GM18517 (cell line): ENCODE measurements around the gene TMEM214.
A peak's percentile ranks its signal among the peaks of the same experiment; 100 is the strongest.

ENCODE experiments used
- ATAC-seq: cut with Tn5 transposase; IDR thresholded peaks from one replicate; pipeline ENCODE4 v1.9.1; 2021; ENCODE audit warnings: mild to moderate bottlenecking, moderate library complexity; ENCODE audit not compliant: unreplicated experiment

TMEM214 gene

DNA sequence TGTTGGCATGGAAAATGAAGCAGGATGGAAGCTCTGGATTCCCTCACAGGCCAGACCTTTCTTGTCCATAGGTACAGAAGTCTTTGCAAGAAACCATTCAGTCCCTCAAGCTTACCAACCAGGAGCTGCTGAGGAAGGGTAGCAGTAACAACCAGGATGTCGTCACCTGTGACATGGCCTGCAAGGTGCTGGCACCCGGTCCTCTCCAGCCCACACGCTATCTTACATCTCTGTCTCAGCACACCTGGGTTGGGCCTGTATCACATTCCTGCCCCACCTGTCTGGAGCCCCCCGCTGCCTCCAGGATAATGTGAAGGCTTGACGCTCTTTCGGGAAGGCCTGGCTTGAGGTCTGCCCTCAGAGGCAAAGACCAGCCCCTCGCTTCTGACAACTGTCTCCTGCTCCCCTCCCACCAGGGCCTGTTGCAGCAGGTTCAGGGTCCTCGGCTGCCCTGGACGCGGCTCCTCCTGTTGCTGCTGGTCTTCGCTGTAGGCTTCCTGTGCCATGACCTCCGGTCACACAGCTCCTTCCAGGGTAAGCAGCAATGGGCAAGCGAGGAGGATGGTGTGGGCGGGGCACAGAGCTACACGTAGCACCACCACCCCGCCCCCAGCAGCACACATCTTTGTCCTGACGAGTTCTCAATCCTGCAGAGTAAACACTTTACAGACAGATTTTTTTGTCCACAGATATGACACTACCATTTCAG, 6.0 kb downstream of the TMEM214 start:
- no peak for ATAC-seq

DNA sequence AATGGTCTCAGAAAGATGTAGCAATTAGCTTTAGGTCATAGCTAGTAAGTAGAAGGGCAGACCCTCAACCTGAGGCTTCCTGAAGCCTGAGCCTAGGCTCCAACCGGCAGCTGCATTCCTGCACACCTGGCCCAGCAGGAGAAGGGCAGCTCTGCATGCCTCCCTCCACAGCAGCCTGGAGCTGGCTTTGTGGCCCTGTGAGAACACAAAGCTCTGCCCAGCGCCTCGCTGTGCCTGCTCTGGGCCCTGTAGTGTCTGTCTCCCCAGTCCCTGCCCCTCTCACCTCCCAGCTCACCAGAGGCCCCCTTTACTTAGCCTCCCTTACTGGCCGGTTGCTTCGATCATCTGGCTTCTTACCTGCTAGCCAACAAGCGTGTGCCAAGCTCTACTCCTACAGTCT, 6.7 kb downstream of the TMEM214 start:
- no peak for ATAC-seq

DNA sequence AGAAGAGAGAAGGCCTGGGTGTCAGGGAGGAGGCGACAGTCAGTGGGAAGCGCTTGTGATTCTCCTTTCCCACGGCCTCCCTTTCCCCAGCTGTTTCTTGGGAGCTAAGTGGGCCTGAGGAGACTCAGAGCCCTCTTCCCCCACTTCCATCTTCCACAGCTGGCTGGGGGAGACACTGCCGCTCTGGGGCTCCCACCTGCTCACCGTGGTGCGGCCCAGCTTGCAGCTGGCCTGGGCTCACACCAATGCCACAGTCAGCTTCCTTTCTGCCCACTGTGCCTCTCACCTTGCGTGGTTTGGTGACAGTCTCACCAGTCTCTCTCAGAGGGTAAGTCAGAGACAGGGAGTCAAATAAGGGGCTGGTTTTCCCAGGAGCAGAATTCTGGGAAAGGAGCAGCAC, 7.1 kb downstream of the TMEM214 start:
- no peak for ATAC-seq

DNA sequence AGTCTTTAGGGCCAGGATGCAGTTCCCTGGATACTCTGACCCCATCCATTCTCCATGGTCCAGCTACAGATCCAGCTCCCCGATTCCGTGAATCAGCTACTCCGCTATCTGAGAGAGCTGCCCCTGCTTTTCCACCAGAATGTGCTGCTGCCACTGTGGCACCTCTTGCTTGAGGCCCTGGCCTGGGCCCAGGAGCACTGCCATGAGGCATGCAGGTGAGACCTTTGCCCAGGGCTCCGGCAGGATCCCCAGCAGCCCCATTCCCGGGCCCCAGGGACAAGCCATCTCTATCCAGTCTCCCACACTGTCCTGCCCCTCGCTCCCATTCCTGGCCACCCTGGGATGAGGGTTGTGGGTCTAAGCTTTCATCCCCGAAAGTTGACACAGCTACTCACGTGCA, 7.5 kb downstream of the TMEM214 start:
- ATAC-seq, result no peak

DNA sequence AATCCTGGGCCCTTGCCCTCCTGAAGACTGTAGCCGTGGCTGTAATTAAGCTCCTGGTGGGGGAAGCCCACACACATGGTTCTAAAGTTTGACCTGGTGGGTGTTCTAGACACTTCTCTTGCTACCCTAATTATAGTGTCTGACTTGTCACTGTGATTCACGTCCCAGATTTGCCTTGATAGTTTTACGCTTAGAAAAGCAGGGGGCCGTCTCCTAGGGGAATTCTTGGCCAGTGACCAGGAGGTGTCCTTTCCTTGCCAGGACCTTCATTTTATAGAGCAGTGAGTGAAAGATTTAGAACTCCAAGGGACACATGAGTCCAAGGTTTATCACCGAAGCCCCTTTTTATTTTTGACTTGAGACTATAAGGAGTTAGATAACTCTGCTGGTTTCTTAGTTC, 9.0 kb downstream of the TMEM214 start:
- no peak for ATAC-seq

DNA sequence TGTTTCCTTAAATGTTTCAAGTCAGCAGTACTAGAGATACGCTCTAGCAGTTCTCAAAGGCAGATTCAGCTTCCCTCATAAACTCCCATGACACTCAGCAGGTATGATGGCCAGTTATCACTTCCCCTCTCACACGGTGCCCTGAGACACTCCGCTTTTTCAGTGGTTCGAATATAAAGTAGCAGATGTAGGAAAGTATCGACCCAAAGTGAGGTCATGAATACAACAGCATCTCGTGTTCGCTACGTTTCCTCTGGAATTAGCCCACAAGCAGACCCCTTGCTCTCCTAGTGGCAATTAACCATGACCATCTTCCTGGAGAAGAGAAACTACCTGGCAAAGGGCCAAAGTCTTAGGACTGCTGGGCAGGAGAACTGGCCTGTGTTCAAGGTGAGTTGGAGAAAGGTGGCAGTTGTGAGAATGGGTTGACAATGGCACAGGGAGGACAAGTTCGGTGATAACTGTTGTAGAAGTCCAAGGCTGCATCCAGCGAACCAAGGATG, 9.4 kb downstream of the TMEM214 start:
- ATAC-seq, result no peak

DNA sequence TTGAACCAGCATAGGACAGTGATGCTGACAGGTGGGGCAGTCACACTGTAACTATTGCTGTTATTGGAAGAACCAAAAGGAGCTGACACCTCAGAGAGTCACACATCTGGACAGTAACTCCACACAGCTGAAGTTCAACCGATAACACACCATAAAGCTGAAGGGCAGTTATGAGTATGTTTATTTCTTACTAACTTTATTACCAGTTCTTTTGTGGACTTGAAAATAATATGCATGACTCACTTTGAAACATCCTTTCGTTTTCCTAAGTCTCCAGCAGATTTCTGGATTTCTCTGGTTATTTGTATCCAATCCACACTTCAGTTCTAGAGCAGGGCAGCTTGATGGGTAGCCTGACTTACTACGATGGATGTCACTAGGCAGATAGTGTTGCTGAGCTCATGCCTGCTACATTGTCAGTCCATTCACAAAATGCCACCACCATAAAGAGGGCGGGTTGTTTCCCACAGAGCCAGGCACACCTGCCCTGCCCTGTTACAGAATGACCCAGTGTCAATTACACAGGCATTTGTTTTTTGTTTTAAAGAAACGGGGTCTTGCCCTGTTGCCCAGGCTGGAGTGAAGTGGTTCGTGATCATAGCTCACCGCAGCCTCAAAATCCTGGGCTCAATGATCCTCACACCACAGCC, 10.3 kb downstream of the TMEM214 start:
- ATAC-seq, result no peak

DNA sequence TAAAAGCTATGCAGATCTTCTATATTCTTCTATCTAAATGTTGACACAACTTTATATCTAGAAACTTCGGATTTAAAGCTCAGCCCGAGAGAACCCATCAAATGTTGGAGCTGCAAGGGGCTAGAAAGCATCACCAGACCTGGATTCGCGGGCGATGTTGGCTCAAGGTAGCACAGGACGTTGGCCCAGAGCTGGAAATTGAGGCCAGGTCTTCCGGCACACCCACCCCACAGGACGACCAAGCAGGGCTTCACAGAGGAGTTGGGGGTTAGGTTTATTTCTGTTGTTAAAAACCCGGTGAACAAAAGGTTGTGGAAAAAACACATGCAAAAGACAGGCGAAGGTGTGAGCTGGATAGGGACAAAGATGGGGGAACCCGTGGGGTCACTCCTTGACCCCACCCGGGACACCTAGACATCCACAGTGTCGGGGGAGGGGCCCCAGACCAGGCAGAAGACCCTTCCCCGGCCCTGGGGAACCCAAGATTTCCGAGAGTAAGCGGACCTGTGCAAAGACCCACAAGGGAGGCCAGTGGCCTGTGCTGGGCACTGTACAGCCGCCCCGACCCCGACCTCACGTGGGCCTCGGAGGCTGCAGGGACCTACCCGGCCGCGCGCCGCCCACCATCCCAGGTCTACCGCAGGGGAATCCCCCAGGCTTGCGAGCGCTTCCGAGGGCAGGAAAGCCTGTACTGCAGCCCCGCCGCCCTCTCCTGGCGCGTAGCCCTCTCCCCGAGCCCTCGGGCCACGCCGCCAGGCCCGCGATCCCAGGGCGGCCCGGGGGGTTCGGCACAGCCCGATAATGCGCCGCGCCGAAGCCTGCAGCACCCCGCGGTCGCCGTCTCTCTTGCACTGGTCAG, 16.9 kb downstream of the TMEM214 start:
- ATAC-seq, result no peak

DNA sequence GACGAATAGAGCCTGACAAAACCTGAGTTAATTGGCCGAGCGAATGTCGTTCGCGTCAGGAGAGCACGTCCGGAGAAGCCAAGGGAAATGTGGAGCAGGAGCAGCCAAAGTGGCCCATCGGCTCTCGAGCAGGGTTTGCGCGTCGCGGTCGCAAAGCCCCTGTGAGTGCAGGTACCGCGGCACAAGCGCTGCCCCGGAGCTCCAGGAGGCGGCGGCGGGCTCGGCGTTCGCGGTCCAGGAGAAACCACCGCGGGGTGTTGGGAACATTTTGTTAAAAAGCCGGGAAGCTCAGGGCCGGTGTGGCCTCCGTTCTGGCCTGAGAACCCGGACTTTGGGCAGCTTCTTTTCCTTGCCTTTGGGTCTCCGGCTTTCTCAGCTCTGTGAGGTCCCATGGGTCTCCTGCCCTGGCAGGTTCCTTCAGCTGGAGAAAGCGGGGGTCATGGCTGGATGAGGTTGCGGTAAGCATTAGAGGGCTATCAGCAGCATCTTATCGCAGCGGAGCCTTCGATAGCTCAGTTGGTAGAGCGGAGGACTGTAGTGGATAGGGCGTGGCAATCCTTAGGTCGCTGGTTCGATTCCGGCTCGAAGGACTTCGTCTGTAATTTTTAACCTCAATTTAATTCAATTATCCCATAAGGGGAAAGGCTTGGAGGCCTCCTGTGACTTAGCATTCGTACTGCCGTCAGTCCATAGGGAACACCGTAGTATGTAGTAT, 17.7 kb downstream of the TMEM214 start:
- ATAC-seq, result peak; percentile 47

DNA sequence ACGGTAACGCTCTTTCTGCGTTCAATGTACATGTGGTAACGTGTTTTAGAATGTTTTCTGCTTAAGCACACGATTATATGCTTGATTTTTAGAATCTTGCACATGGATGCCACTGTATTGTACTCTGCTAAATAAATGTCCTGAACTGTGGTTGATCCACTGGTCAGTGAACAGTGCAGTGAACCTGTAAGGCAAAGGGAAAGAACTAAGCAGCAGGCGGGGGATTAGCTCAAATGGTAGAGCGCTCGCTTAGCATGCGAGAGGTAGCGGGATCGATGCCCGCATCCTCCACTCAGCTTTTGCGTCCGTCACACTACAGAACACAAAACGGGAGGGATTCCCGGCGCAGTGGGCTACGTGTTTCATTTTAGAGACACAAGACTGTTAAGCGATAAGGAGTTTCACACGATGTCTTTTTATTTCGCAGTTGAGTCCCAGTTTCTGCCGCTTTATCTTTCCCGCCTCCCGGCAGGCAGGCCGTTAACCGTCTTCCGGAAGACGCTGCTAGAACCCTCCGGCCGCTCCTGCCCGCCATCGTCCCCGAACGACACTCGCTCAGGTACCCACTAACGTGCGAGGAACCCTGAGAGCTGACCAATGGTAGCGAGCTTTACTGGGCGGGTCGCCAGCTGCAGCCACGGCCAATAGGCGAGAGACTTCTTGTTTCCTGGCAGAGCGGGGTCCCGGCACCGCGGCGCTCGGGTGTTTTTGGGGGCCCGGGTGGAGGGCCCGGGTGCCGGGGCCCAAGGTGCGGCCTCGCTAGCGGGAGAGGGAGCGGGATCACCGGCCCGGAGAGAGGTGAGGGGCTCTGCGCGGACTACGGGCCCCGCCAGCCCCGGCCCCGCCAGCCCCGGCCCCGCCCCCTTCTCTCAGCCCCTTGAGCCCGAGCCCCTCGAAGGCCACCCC, 18.5 kb downstream of the TMEM214 start, which contains the start of gene AGBL5:
Gene AGBL5, plus strand, starts transcription at position 673 of the 906 bp plus-strand sequence. CDS start 1,291 bp downstream, outside the sequence.
- peak; percentile 74 for ATAC-seq

DNA sequence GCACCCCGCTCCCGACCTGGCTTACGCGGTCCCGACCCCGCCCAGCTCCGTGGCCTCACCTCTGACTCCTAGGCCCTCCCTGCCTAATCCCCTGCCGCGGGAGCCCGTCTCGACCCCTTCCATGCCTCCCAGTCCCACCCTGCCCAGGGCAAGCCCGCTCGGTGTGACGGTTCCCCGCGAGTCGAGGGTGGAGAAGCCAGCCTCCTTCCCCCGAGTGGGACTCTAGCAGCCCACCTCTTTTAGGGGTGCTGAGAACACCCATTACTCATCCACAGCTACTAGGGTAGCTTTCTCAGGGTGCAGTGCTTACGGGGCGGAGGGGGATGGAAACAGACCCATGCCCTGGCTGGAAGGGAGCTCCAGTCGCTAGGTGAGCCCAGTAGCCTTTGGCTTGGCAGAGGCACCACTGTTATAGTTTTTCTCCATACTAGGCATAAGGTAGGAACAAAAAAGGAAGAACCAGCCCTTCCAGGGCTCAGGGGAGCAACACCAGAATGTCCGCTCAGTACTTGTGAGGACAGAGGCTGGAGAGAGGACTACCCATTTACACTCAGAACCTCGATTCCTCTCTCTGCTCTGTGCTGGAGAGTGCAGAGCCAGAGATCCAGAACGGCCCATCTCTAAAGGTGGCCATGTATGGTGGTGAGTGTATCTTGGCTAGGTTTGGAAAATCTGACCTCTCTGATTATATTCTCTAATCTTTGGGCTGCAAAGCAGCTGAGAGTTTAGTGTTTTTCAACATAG, 19.3 kb downstream of the TMEM214 start:
- no peak for ATAC-seq

DNA sequence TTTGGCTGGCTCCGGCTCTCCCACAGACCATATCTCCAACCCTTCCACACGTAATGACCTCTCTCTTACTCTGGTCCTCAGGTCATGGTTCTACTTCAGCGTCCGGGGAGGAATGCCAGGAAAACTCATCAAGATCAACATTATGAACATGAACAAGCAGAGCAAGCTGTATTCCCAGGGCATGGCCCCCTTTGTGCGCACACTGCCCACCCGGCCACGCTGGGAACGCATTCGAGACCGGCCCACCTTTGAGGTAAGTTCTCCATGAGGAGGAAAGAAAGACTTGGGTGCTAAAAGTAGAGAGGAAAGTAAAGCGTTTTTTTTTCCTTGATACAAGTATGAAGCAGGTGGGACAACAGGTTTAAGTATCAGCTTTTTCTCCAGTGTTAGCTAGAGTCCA, 20.6 kb downstream of the TMEM214 start:
- no peak for ATAC-seq

DNA sequence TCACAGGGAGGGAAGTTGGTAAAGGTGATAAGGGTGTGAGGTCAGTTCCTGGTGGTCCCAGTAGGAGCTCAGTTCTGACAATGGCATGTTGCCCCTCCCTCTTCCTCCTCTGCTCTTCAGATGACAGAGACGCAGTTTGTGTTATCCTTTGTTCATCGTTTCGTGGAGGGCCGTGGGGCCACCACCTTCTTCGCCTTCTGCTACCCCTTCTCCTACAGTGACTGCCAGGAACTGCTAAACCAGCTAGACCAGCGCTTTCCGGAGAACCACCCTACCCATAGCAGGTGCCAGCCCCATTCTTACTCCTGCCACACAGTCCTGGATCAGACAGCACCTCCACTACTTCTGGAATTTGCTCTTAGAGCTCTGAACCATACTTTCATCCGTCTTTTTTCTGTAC, 21.0 kb downstream of the TMEM214 start:
- ATAC-seq, result no peak

DNA sequence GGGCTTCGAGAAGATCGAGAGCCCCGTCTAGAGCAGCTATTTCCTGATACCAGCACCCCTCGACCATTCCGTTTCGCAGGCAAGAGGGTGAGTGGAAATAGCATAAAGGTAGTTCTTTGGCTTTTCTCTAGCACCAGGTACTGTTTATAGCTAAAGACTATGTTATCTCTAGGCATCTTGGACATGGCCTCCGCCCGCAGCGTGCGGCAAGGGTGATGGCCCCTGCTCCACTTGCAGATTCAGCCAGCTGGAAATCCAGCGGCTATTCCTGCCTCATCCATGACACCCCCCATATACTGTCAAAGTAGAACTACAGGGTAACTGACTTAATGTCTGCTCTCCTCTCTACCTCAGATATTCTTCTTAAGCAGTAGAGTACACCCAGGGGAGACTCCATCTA, 22.0 kb downstream of the TMEM214 start:
- no peak for ATAC-seq

DNA sequence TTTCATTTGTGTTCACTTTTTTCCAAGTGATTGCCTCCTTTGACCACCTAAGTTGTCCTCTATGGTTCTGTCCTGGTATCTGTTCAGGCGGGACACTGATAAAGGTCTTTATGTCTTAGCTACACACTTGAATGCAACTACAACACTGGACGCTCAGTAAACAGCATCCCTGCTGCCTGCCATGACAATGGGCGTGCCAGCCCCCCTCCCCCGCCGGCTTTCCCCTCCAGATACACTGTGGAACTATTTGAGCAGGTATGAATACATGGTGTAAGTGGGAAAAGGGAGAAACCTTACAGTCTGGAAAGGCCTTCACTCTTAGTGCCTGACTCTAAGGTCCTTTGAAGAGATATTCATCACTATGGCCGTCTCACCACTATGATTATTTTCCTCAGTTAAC, 24.4 kb downstream of the TMEM214 start:
- no peak for ATAC-seq

DNA sequence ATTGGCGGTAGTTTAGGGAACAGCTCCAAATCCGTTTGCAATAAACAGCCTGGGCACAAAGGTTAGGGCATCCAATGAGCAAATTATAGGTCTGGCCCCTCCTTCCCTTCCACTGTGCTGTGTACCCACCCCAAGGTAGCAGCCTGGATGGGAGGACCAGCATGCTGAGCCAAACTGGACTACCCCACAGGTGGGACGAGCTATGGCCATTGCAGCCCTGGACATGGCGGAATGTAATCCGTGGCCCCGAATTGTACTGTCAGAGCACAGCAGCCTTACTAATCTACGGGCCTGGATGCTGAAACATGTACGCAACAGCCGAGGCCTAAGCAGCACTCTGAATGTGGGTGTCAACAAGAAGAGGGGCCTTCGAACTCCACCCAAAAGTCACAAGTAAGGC, 25.4 kb downstream of the TMEM214 start:
- ATAC-seq, result no peak

DNA sequence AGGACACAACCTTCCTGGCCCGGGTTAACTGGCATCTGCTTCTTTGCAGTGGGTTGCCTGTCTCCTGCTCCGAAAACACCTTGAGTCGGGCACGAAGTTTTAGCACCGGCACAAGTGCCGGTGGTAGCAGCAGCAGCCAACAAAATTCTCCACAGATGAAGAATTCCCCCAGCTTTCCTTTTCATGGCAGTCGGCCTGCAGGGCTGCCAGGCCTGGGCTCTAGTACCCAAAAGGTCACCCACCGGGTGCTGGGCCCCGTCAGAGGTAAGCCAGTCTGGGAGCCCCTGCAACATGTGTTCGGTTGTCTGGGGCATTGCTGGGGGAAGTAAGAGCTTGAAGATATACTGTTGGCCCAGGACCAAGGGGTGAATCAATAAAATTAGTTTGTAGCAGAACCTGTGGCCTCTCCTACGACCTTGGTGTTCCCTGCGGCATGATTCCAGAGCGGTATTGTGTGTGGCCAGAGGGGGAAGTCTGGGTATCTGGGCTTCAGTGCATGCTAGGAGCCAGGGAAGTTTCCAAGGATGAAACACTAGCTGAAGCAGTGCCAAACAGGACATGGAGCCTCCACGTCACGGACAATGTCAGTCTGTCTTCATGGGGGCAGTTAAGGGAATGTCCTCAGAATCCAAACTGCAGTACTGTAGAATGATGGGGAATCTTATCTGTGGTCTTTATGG, 26.5 kb downstream of the TMEM214 start:
- ATAC-seq, result no peak

DNA sequence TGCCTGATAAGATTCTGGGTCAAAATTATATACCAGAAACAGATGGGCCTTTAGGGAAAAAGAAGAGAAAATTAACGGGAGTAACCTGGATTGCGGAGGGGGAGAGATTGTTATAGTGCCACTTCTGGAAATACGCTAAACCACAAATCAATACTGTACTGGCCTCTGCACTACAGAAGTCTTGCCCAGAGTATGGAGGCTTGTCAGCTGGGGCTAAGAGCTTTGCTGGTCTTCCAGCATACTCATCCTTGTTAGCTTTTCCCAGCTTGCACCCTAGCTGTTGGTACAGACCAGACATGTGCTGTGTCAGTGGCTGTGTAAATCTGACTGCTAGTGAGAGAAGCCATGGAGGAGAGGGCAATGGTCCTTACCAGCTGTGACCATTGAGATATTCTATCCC, 27.6 kb downstream of the TMEM214 start:
- ATAC-seq, result no peak

DNA sequence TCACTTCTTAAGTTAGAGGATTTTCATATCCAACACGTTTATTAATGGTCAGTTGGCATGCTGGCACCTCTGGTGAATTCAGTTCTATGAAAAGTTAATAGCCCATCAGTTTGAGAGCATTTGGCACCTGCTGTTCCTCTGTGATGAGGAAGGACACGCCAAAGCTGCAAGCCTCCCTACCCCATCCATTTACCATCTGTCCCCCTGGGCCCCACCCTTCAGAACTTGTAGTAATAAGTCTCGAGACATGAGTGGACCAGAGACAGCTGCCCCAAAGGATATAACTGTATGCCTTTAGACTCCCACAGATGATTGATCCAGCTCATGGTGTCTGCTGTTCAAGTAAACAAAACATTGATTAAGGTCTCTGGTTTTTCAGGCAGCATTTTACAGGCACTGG, 32.4 kb downstream of the TMEM214 start:
- no peak for ATAC-seq
